ENCODE data around the gene FBXO17.
"Not testable (repeated sequence)": the region's sequence is repeated elsewhere in the genome, so short reads cannot be mapped to it uniquely, and the experiment has no call there.

The FBXO17 gene

DNA sequence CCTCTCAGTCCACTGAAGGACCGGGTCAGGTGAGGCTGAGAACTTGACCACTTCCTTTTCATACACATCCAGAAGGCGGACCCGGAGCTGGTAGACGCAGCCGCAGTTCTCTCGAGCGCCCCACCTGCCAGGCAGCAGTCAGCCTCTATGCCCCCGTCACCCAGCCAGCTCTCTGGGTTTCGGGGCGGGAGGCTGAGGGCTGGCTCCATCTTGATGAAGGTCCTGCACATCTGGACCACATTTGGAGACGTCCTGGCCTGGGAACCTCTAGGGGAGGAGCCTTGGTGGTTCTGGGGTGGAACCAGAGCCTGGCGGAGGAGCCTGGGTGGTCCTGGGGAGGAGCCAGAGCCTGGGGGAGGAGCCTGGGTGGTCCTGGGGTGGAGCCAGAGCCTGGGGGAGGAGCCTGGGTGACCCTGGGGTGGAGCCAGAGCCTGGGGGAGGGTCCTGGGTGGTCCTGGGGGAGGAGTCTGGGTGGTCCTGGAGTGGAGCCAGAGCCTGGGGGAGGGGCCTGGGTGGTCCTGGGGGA, 30.5 kb downstream of the FBXO17 start:
- DNase-seq (ENCODE audit: low spot score), result no peak

DNA sequence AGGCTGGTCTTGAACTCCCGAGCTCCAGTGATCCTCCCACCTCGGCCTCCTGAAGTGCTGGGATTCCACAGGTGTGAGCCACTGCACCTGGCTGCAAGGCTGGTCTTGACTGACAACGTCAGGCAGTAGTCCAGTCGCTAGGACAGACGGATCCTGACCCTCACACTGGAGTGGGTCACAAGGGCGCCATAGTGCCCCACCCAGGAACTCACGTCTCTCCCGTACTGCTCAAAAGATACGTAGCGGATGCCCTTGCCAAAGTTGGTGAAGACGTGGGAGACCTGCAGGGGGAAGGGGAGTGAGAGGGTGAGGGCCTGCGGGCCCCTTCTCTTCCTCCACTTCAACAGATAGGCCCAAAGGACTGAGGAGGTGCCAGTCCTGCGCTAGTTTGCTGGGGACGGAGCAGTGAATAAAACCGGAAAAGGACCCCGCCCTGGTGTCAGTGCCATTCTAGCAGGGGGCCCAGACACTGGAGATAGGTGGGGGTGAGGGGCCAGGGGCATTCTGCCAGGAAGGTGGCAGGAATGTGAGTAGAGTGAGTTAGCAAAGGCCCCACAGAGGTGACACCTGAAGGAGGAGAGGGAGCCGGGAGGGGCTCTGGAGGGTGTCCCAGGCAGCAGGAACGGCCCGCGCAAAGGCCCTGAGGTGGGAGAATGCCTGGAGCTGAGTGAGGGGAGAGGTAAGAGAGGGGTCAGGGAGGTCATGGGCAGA, 32.9 kb downstream of the FBXO17 start:
- no peak for DNase-seq (ENCODE audit: low spot score)

DNA sequence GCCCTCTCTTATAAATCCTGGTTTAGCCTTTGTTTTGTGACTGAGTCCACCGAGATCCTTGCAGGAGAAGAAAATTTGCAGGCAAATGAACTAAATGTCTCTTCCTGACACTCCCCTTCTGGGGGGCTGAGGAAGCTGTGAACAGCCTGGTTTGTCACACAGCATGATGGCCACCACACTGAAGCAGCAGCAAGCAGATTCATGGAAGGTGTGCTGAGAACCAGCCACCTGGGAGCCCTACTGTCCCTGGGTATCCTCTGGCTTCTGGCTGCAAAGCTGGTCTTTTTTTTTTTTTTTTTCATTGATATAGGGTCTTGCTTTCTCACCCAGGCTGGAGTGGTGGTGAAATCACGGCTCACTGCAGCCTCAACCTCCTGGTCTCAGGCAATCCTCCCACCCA, 33.6 kb downstream of the FBXO17 start:
- DNase-seq (ENCODE audit: low spot score), result no peak

DNA sequence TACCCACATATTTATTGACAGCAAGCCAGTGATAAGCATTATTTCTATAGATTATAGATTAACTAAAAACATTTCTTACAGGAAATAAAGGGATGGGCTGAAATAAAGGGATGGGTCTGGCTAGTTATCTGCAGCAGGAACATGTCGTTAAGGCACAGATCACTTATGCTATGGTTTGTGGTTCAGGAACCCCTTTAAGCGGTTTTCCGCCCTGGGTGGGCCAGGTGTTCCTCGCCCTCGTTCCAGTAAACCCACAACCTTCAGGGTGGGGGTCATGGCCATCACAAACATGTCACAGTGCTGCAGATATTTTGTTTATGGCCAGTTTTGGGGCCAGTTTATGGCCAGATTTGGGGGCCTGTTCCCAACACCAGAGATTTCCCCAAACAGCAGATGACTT, 34.1 kb downstream of the FBXO17 start:
- not testable (repeated sequence) for DNase-seq (ENCODE audit: low spot score)

DNA sequence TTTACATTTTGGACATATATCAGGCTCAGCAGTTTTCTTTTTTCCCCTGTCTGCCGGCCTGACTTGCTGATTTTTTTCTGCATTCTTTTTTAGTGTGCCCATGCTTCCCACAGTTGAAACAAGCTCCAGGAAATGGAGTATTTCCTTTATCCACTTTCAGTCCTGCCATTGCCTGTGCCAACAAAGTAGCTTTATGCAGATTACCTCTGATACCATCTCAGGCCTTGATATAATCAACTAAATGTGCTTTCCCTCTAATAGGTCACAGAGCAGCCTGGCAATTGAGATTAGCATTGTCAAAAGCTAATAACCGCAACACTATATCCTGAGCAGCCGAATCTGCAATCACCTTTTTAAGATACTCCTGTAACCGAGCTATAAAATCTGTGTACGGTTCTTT, 35.6 kb downstream of the FBXO17 start:
- no peak for DNase-seq (ENCODE audit: low spot score)

DNA sequence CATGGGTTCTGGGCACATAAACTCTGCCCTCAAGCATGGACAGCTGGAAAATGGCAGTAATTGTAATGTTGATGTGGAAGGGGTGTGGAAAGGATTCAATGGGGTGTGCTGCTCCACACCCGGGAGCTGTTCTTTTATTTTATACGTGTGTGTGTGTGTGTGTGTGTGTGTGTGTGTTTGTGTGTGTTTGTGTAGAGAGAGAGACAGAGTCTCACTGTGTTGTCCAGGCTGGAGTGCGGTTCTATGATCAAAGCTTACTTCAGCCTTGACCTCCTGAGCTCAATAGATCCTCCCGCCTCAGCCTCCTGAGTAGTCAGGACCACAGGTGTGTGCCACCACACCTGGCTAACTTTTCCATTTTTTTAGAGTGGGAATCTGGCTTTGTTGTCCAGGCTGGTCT, 42.0 kb downstream of the FBXO17 start:
- DNase-seq (ENCODE audit: low spot score), result no peak

DNA sequence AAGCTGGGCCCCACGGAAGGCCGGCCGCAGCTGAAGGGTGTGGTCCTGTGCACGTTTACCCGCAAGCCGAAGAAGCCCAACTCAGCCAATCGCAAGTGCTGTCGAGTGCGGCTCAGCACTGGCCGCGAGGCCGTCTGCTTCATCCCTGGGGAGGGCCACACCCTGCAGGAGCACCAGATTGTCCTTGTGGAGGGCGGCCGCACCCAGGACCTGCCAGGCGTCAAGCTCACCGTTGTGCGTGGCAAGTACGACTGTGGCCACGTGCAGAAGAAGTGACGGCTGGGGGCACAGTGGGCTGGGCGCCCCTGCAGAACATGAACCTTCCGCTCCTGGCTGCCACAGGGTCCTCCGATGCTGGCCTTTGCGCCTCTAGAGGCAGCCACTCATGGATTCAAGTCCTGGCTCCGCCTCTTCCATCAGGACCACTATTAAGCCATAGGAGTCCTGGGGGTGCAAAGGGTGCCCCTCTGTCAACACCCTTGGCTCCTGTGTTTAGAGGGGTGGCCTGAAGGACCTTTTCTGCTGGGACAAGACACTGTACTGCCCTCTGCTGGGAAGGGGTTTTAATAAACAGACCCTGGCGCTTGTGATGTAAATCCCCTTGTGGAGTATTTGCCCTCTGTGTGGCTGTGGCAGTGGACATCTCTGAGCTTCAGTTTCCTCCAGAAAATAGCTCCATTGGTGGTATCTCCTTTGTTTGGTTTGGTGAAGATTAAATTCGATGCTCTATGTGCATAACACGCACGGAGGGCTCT, 42.9 kb downstream of the FBXO17 start:
- no peak for DNase-seq (ENCODE audit: low spot score)

DNA sequence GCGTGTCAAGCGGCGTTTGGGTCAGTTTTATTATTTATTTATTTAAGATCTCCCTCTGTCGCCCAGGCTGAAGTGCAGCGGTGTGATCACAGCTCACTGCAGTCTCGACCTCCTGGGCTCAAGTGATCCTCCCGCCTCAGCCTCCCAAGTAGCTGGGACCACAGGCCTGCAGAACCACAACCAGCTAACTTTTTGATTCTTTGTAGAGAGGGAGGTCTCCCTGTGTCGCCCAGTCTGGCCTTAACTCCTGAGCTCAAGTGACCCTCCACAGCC, 44.1 kb downstream of the FBXO17 start:
- no peak for DNase-seq (ENCODE audit: low spot score)

DNA sequence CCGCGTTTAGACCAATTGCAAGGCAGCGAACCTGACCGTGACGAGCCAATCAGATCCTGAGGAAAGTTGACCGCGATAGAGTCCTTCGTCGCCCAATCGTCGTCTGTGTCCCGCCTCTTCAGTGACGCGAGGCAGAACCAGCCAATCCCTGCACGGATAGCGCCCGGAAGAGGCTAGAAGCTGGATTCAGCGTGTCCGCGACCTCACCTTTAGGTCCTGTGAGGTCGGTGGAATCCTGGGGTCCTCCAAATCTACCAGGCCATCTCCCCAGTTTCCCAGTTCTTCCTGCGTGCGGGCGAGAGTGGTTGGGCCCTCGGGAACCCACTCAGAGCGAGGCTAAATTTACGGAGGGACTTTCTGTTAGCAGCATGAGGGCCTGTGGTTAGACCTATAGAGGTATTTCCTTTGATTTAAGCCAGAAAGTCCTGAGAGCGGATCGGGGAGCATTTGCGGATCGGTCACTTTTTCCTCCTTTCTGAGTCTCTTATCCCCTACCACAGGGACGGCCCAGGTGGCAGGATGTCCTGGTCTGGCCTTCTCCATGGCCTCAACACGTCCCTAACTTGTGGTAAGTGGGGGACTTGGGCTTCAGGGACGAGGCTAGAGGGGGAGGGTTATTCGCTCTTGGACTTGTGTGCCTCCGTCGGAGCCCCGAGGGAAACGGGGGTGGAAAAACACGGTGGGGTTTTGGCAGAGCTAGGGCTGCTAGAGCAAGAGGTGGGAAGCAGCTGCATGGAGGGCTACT, 44.6 kb downstream of the FBXO17 start, which contains the start of gene MRPS12:
Gene MRPS12, plus strand, starts transcription at position 169 of the 745 bp plus-strand sequence. Its CDS starts 351 bp downstream, at position 520.
- peak; percentile 98 for DNase-seq (ENCODE audit: low spot score)

DNA sequence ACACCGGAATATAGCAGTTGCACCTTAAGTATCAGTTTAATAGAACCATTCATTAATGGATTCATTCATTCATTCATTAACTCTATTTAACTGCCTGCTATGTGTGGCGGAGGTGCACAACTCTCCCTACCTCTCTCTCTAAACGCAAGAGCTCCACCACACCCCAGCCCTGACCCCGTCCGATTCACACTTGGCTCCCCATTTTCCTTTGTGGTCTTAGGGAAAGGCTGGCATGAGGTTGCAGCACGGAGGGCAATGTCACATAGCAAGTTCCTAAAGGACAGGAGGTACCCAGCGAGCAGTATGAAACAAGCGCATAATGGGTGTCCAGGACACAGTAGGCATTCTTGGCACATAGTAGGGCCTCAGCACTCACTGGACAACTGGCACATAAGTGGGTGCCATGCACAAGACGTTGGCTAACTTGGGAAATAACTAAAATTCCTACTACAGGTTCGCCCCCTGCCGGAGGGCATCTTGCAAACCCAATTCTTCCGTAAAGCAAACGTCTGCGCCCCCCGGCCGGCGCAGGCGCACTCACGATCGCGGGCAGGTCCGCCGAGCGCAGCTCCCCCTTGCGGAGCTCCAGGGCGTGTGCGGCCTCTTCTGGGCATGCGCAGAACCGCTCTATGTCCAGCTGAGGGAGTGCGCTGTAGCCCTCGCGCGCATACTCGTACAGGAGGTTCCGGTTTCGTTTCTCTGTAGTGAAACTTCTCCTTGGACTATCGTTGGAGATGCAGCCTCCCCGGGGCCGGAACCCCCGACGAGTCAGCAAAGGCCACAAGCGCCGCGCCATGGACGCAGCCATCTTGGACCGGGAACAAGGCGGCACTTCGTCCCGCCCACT, 45.4 kb downstream of the FBXO17 start, which contains the start of gene SARS2:
Gene SARS2, minus strand, starts transcription at position 835 of the 847 bp plus-strand sequence. Its CDS starts 27 bp downstream, at position 808.
- peak; percentile 97 for DNase-seq (ENCODE audit: low spot score)

DNA sequence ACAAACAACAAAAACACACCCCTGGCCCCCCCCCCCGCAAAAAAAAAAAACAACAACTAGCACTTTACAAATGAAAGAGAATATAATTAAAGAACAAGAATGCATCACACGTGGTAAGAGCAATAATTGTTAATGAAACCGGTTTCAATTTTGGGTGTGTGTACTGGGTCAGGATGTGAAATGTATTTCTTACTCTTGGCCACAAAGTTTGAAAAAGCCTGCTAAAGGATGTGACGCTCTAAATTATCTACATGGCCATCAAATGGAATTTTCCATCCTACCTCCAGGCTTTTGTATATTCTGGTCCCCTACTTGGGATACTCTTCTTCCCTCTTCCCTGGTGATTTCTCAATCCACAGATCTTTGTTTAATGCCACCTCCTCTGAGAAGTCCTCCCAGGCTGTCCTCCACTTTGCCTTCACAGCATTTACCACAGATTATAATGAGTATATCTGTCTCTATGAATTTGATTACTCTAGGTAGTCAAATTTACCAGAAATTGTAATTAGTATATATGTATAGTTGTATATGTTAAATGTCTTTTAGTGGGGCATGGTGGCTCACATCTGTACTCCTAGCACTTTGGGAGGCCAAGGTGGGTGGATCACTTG, 47.0 kb downstream of the FBXO17 start:
- DNase-seq (ENCODE audit: low spot score), result no peak

DNA sequence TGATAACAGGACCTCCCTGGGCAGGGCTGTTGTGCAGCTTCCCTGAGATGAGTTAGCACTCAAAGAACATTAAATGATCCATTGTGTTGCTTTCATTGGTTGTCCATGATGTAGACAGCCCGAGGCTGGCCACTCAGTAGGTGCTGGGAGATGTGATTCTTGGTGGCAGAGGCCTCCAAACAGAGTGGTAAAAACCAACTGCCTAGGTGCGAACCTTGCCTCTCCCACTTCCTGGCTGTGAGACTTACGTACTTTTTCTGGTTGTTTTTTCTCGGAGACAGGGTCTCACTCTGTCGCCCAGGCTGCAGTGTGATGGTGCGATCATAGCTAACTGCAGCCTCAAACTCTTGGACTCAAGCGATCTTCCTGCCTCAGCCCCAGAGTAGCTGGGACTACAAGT, 51.2 kb downstream of the FBXO17 start:
- DNase-seq (ENCODE audit: low spot score), result no peak

DNA sequence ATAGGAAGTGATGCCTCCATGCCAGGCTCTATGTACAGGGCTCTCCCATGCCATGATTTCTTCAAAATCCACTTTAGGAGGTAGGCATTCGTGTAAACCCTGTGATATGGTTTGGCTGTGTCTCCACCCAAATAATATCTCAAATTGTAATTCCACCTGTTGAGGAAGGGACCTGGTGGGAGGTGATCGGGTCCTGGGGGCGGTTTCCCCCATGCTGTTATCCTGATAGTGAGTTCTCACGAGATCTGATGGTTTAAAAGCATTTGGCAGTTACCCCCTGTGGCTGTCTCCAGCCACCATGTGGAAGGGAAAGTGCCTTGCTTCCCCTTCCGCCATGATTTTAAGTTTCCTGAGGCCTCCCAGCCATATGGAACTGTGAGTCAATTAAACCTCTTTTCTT, 53.1 kb downstream of the FBXO17 start:
- DNase-seq (ENCODE audit: low spot score), result no peak

DNA sequence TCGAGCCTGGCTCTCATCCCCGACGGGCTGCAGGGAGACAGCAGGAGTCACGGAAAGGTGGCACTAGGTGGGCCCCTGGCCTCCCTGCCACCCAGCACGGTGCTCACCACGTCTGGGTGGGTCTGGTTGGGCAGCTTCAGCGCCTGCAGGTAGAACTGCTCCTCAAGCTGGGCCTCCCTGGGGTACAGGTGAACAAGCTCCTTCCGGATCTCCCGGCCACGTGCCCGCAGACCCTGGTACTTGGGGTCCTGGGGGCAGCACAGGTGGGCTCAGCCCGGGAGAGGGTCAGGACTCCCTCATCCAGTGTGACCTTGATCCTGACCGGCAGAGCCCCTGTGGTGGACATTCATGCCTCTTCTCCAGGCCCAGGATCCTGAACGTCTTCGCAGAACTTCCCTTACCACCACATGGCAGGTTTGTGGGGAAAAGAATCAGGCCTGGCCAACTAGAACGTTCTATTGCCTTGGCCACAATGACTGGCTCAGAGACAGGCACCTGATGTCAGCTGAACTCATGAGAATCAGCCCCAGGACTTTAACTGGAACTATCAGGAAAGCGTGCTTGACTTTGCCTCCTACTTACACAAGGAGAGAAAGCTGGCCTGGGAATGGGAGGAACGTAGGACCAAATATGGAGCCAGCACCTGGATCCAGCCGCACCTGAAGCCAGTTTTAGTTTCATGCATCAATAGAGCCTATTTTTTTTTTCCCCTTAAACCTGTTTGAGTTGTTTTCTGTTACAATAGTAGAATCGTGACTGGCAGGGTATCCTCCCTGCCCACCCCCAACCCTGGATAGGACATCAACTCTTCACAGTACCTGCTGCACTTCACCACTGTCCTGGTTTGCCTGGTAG, 53.9 kb downstream of the FBXO17 start:
- DNase-seq (ENCODE audit: low spot score), result no peak

DNA sequence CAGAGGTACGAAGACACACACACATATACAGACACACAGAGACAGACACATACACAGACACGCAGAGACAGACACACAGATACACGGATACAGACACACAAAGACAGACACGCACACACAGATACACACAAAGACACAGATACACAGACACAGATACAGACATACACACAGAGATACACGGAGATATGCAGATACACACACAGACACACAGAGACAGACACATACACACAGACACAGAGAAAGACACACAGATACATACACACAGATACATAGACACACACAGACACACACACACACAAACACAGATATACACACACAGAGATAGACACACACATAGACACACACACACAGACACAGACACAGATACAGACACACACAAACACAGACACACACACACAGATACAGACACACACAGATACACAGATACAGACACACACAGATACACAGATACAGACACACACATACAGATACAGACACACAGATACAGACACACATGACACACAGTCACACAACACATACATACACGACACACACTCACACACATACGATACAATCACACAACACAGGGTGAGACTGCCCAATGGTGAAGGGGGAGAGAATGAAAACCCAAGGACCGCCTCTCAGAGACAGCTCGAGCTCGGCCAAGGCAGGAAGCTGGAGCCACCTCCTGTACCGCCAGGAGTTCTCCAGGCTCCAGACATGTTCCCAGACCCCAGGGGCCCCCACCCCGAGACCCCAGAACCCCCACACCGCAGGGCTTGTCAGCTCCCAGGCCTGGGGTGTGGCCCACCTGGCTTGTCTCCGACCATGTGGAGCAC, 54.7 kb downstream of the FBXO17 start:
- no peak for DNase-seq (ENCODE audit: low spot score)

DNA sequence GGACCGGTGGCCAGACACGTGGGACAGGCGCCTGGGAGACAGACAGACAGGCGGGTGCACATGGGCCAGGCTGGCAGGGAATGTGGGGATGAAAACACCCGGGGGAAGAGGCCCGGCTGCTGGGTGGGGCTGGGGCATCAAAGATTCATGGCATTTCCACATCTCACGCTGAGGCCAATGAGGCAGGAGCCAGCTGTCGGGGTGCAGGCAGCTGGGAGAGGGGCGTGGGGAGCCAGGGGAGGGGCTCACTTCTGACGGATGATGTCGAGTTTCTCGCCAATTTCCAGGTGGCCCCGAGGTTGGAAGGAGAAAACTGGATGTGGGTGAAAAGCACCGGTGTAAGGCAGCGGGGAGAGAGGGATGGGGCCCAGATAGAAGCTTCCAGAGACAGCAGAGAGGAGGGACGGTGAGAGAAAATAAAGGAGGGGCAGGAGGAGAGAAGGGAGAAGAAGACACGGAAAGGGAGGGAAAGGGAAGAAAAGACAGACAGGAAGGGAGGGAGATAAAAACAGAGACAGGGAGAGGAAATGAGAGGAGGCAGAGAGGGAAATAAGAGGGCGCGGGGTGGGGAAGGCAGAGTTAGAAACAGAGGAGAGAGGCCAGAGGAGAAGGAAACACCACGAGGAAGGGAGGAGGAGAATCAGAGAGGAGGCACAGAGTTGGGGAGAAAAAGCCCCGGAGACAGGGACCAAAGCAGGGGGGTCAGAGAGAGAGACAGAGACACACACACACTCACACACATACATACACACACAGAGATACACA, 55.5 kb downstream of the FBXO17 start:
- no peak for DNase-seq (ENCODE audit: low spot score)

DNA sequence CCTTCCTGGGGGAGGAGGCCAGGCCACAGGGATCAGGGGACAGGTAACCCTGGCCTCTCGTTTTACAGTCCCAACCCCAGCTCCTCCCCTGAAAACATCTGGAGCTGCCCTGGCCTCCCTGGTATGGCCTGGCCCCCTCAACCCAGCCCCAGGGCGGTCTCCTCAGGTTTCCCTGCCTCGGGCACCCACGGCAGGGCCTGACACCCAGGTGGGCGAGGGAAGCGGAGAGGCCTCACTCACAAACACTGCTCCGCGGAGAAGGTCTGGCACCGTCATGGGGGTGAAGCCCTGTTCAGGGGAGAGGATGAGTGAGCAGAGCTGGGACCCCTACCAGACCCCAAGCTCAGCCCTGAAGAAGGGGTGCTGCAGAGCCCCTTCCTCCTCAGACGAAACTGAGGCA, 57.0 kb downstream of the FBXO17 start:
- no peak for DNase-seq (ENCODE audit: low spot score)

DNA sequence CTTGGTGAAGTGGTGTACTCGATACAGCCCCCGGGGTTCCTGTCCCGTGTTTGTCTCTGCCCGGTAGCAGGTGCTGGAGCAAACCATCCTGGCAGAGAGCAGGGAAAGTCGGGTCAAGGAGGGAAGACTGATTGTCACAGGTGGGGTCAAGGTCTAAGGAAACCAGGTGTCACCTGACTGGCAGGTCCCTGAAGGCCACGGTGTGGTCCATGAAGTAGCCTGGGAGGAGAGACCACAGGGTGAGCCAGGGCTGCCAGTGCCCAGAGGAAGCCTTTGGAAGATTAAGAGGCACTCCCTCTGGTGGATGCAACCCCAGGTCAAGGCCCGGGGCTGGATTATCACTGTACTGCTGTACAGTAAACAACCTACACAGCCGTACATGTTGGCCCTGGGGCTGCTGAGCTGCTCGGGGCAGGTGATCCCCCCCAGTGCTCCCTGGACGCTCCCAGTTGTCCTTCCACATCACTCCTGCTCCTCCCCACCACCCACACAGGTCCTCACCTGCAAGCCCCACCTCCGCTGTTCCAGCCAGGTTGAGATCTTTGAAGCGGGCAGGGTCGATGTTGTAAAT, 57.5 kb downstream of the FBXO17 start:
- no peak for DNase-seq (ENCODE audit: low spot score)

Data from COLO829 (cell line).